Activated naive CD4-positive, alpha-beta T cell treated with Interleukin-2 at 50 U/mL for 16 hours (primary cell): ENCODE results near the gene FKBP11.
A peak's percentile ranks its signal among the peaks of the same experiment; 100 is the strongest.
"Not testable (repeated sequence)": the region's sequence is repeated elsewhere in the genome, so short reads cannot be mapped to it uniquely, and the experiment has no call there.

Source experiments
- DNase-seq: peaks from one replicate; pipeline ENCODE4 v3.0.0-alpha.2; 2020

FKBP11 gene

DNA sequence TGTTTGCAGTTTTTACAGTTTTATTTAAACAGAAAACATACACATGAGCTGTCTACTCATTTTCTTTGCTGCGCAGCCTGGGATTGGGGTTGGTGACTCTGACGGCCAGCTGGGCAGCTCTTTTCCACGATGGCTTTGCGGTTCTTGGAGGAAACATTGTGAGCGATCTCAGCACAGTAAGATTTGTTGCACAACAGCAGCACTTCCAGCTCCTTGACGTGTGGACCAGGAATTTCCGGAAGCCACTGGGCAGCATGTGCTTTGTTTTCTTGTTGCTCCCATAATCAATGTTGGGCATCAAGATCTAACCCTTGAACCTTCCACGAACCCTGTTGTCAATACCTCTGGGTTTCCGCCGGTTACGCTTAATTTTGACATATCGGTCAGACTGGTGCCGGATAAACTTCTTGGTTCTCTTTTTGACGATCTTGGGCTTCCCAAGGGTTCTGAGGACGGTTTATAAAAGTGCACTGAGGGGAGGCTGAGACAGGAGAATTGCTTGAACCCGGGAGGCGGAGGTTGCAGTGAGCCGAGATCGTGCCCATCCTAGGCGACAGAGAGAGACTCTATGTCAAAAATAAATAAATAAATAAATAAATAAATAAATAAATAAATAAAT lies 21.8 kb downstream of the FKBP11 start:
- DNase-seq: no peak

DNA sequence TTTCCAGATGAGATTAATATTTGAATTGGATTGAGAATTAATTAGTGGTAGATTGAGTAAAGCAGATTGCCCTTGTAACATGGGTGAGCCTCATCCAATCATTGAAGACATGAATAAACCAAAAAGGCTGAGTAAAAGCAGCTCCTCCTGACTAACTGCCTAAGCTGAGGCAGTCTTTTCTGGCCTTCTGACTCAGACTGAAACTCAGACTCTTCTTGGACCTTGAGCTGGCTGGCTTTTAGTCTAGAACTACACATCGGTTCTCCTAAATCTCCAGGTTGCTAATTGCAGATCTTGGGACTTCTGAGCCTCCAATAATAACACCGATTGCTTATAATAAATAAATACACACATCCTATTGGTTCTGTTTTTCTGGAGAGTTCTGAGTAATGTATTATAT lies 24.0 kb downstream of the FKBP11 start:
- DNase-seq: no peak

- no peak for DNase-seq
Measured at GRCh38 chr12:48899651-48900050, 25.6 kb downstream of the FKBP11 start.

GRCh38 chr12:48894271-48894670 lies 31.0 kb downstream of the FKBP11 start:
- DNase-seq: no peak

DNA sequence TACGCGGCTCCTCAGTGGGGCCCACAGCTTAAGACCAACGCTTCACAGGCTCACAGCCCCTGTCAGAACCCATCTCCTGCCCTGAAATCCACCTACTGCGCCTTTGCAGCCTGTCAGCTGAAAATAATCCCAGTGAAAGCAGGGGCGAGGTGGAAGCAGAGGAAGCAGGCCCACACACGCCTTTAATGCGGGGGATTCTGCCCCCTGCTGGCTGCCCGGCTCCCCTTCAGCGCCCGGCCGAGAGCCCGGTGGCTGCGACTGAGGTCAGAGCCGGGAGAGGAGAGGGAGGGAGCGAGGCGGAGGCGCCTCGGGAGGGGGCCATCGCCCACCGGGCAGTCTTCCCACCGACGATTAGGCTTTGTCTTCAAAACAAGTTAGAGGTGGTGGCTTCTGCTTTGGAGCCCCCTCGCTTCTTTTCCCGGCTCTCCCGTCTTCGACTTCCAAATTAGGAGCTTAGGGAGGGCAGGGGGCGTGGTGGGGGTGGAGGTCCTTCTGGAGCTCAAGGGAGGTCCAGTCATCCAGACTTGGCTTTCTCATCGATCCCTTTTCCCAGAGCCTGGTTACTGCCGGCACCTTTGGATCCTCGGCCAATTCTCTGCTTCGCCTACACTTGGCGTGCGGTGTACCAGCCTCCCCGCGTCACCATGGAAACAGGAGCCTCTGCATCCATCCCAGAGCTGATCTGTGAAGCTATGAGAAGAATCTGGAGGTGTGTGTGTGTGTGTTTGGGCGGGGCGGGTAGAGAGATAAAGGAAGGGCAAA lies 34.5 kb downstream of the FKBP11 start:
- peak; percentile 76 for DNase-seq

- no peak for DNase-seq
Measured at GRCh38 chr12:48889679-48890078, 35.6 kb downstream of the FKBP11 start.

- DNase-seq: no peak
Measured at GRCh38 chr12:48883305-48884161, 41.8 kb downstream of the FKBP11 start.

GRCh38 chr12:48882972-48883304 lies 42.4 kb downstream of the FKBP11 start:
- DNase-seq: no peak

DNA sequence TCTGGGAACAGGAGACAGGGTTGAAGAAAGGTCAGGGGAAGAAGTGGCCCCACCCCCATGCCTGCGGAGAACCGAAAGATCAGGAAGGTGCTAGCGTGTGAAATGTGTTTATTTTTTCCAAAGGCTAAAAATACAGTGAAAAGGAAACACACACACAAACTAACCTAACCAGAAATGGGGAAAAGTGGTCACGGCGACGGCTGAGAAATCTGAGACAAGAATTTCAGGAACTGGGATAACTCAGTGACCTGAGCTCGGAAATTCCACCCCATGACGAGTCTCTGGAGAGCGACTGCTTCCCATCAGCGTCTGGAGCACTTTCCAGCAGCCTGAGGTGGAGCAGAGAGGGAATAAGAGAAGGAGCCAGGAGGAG lies 43.0 kb downstream of the FKBP11 start:
- no peak for DNase-seq

- DNase-seq: no peak
Measured at GRCh38 chr12:48881686-48882314, 43.5 kb downstream of the FKBP11 start.

DNA sequence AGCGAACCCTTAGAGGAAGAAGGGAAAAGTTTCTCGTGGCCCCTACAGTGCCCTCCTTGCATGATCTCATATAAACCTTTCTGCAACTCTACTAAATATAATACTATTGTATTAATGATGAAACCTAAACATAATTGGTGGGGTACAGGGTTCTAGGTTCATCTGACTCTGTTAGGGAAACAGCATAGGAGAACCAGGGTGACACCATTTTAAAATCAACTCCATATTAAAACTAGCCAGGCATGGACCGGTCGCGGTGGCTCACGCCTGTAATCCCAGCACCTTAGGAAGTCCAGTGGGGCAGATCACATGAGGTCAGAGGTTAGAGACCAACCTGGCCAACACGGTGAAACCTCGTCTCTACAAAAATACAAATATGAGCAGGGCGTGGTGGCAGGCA lies 44.6 kb downstream of the FKBP11 start:
- no peak for DNase-seq

DNA sequence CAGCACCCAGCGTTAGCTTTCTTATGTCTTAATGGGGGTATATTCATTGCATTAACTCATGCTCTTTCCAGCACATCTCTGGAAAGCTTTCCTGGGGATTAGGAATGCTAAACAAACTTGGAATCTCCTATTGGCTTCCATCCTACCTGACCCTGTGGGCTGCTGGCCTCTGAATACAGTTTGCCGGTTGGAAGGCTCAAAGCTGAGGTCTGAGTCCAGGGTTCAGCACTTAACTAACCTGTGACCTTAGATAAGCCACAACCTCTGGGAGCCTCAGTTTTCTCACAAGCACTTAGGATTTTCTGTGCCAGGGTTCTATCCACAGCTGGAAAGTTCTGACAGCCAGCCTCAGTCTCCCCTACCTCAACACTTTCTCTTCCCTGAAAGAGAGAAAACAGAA lies 46.7 kb downstream of the FKBP11 start:
- DNase-seq: no peak

GRCh38 chr12:48875944-48876515 lies 49.3 kb downstream of the FKBP11 start:
- no peak for DNase-seq

GRCh38 chr12:48873534-48873933 lies 51.8 kb downstream of the FKBP11 start:
- not testable (repeated sequence) for DNase-seq

GRCh38 chr12:48873096-48873495 lies 52.2 kb downstream of the FKBP11 start:
- DNase-seq: no peak
